ENCODE results near the gene RXRA.
A peak's percentile ranks its signal among the peaks of the same experiment; 100 is the strongest.

RXRA gene

GRCh38 chr9:134349936-134350335 is 23.7 kb downstream of the RXRA start:
- DNase-seq: no peak

GRCh38 chr9:134350416-134350994 is 24.2 kb downstream of the RXRA start:
- DNase-seq: no peak

- no peak for DNase-seq
These were observed 25.4 kb downstream of the RXRA start for GRCh38 chr9:134351606-134352176.

DNA sequence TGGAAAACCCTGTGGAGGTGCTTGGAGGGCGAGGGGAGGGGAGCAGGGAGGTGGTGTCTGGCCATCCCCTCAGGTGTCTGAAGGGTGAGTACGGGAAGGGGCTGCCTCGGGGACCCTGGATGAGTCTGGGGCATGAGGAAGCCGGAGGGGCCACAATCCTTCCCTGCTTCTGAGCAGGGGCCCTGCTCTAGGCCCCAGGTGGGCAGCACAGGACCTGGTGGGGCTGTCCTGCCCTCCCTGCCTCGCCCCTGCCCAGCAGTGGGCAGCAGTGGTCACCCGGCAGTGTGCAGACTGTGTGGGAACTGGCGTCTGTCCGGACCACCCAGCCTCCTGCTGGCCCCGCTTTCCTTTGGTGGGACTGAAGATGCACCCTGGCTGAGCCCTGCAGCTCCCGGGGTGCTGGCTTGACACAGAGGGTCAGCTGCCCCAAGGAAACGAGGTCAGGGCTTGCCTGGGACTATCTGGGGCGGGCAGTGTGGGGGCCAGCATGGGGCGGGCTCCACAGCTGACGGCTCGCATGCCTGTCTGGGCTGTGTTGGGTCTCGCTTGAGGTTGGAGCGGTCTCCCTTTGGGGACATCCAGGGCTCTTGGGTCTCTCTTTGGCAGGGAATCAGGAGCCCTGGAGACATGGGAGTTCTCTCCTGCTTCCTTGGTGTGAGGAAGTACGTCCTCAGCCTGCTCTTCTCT is 26.1 kb downstream of the RXRA start:
- DNase-seq: no peak

DNA sequence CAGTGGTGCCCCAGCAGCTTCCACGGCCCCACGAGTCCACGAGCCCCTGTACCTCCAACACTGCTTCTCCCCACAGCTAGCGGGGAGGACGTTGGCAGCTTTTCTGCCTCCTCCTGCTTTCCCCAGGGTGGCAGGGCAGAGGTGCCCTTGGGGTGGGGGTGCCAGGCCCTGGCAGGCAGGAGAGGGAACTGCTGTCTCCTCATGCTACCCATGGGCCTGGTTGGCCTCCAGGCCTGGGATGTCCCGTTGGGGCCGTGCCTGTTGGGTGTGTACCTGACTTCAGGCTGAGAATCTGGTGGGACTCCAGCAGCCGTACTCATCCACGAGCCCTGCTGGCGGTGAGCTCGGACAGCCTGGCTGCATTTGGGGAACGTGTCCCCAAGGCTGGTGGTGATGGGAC is 27.3 kb downstream of the RXRA start:
- DNase-seq: no peak

DNA sequence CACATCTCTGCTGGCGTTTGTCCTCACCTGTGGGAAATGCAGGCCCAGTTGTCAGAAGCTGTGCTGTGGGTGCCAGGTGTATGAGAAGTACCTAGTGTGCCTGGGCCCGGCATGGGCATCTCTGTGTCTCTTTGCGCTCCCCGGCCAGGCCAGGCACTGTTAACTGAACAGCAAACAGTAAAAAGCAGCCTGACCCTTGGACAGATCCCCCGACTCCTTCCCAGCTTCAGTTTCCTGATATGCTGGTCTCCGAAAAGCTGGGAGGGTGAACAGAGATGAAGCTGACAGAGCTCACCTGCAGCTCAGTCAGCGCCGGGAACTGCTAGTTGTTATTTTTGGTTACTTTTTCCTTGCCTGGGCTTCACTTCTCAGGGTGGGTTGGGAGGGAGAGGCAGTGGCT is 28.9 kb downstream of the RXRA start:
- no peak for DNase-seq

- no peak for DNase-seq
These were observed 29.5 kb downstream of the RXRA start for GRCh38 chr9:134355561-134356279.

DNA sequence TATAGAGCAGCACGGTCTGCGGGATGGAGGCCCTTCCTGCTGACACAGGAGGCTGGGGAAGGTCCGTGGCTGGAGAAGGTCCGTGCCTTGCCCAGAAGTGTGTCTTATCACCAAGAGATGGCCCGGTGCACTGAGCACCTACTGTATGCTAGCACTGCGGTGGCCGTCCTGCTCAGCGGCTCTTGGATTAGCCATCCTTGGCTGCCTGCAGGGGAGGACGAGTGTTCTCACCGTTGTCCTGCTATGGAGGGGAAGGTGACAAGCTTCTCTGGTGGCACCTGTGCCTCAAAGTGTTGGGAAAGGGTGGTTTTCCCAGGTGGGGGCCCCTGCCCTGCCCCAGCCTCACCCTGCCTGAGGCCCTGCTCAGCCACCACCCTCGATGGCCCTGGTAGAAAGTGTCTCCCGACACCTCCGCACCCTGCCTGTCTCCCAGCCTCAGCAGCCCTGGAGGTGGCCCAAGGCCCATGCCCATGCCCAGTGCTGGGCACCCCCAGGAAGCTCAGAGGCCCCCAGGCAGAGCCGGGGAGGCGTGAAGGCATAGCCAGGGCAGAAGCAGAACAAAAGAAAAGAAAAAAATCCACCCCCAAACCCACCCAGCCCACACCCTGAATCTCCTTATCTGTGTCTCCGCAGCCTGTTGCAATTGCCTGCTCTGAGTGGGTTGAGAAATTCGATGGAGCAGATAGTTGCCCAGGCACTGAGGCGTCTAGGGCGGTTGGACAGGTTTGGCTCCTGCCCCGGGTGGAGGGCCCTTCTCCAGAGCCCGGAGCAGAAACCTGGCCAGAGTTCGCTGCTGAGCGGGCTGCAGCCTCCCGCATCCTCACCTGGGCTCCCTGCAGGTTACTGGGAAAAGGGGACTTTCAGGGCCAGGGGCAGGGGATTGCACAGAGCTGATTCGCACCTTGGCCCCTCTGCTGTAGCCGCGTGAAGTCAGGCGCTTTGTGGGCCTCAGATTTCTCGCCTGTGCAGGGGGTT is 30.5 kb downstream of the RXRA start:
- DNase-seq: no peak

GRCh38 chr9:134357631-134358025 is 31.4 kb downstream of the RXRA start:
- DNase-seq: no peak

- peak in 1 of 51 donors; percentile 39 for DNase-seq
These were observed 31.9 kb downstream of the RXRA start for GRCh38 chr9:134358026-134358661.

DNA sequence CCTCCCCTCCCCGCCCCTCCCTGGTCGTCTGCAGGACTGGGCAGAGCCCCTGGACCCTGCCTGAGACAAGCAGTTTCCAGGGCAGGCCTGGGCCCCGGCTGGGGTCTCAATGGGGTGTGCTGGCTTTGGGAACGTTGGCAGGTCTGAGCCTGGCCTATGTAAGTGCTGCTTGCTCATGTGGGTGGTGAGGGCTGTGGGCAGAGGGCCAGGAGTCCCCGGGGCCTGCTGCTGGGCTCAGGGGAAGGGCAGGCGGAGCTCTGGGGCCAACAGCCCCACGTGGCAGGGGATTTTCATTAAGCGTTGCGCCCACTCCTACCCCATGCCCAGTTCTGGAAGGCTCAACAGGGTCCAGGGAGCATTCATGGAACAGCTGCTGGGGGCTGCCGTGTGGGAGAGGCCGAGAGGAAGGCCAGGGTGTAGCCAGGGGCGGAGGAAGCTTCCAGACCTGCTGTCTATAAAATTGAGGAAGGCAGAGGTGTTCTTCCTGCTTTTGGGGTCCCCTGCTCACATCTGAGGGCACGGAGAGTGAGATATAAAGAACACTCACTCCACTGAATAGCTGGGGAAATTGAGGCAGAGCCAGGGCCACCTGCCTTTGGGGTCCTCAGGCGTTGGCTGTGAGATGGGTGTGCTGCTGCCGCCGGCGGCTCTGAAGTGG is 32.5 kb downstream of the RXRA start:
- peak in 15 of 51 donors; percentile 11 to 47 (median 32) for DNase-seq

DNA sequence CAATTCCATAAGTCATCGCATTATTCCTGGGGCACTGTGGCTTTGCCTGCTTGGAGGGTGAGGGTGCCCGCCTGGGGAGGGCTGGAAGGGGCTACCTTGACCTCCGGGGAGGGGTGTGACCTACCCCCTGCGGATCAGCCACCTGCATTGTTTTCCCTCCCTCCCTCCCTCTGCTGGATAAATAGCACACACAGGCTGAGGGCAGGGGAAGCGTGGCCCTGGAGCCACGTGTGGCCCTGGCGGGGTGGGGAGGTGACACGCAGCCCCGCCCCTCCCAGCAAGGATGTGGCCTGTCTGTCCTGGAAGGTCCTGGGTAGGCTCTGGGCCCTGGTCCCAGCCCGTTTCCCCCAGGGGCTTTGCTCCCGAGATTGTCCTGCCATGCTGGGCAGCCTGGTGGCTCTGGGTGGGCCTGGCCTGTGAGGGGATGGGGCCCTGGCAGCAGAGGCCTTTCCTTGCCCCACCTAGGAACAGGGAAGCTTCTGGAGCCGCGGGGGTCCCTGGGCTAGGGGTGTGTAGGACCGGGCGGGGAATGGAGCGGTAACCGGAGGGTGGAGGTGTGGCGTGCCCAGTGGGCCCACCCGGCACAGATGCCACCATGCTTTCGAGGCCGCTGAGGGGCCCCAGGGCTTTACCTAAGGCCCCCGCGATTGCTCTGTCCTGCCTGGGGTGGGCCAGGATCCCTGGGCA is 33.4 kb downstream of the RXRA start:
- no peak for DNase-seq

- peak in 1 of 51 donors; percentile 17 for DNase-seq
These were observed 34.0 kb downstream of the RXRA start for GRCh38 chr9:134360180-134360759.

DNA sequence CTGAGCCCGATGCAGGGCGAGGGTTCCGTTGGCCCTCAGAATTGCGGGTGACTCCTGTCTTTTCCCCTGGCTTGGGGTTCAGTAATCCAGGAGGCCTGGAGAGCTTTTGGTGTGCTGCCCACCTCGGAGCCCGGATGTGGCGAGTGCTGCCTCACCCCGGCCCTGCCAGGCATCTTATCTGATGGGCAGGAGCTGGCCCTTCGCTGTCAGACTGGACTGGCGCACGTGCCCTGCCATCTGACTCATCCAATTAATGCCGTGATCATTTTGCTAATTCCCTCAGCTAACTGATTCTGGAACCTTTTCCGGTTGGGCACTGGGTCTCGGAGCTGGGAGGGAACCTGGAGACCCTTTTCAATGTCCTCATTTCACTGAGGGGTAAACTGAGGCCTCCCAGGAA is 34.6 kb downstream of the RXRA start:
- peak in 3 of 51 donors; percentile 9 to 30 (median 22) for DNase-seq

DNA sequence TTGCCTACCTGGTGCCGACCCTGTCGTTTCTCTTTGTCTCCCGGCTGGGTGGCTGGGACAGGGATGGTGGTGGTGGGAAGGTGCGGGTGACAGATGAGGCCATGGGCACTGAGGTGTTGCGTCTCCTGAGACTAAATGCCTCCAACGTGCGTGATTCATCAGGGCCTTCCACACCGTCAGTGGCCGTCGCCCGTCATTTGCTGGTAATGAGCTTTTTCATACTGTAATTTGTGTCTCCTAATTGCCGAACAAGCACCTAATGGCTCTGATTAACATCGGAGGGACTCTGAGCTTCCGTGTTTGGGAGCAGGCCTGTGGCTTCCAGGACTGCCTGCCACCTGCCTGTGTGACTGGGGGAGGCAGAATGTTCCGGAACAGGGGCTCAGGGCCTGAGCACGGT is 35.2 kb downstream of the RXRA start:
- no peak for DNase-seq

GRCh38 chr9:134361843-134362414 is 35.7 kb downstream of the RXRA start:
- DNase-seq: peak in 23 of 51 donors; percentile 17 to 73 (median 41)

- DNase-seq: no peak
These were observed 37.2 kb downstream of the RXRA start for GRCh38 chr9:134363450-134363849.

GRCh38 chr9:134364391-134365114 is 38.3 kb downstream of the RXRA start:
- DNase-seq: peak in 4 of 51 donors; percentile 12 to 26 (median 14)

All from hypothalamus (tissue), 51 donors.